Naive thymus-derived CD4-positive, alpha-beta T cell (primary cell): ENCODE data around the gene HTD2. TPM values are rescaled to one million over a fixed set of nuclear protein-coding genes. Genes with fewer than 3 reads are reported as not detected.

Source experiments
- ATAC-seq: fragments of 150-1000 bp; cut with Tn5 transposase; 2 replicates; pipeline ENCODE4 v1.10.0; 2021; ENCODE audit warnings: mild to moderate bottlenecking, moderate library complexity
- CTCF ChIA-PET: fragments of 350-600 bp; sonication (Branson Sonifier 250); formaldehyde crosslinking; loops from one replicate; lab custom pipeline; 2021; ENCODE audit warnings: antibody characterized with exemption; lab: Charles Lee
- POLR2A ChIA-PET: fragments of 350-600 bp; sonication (Branson Sonifier 250); formaldehyde crosslinking; loops from one replicate; lab custom pipeline; 2021; ENCODE audit warnings: antibody characterized with exemption, inconsistent platforms; lab: Charles Lee
- DNase-seq, 9 donors: peaks; one replicate each; pipeline versions ENCODE4 v3.0.0 to v3.0.0-alpha.2; 2020 to 2022; ENCODE audit warnings: mixed read lengths in 1 of 9
- H3K27ac ChIP-seq: one replicate; pipeline ENCODE4 v1.7.0; 2013; ENCODE audit warnings: mild to moderate bottlenecking, low read depth, low read length, moderate library complexity
- H3K27me3 ChIP-seq, 2 donors: one replicate each; pipeline ENCODE4 v1.7.0; 2013; ENCODE audit warnings: low read length in 2 of 2, mild to moderate bottlenecking in 2 of 2, moderate library complexity in 2 of 2; ENCODE audit not compliant: control insufficient read depth in 2 of 2, insufficient read depth in 2 of 2
- H3K36me3 ChIP-seq, 3 experiments: 1 replicate in 2 of 3; 2 replicates in 1 of 3; pipeline ENCODE4 v1.7.0; 2013; ENCODE audit warnings: low read length in 3 of 3, mild to moderate bottlenecking in 3 of 3, moderate library complexity in 1 of 3; ENCODE audit not compliant: insufficient read depth in 3 of 3, control insufficient read depth in 2 of 3
- H3K4me1 ChIP-seq, 2 donors: one replicate each; pipeline ENCODE4 v1.7.0; 2013; ENCODE audit warnings: low read length in 2 of 2, mild to moderate bottlenecking in 2 of 2, moderate library complexity in 1 of 2; ENCODE audit not compliant: control insufficient read depth in 2 of 2, insufficient read depth in 2 of 2
- H3K4me3 ChIP-seq: 2 replicates; pipeline ENCODE4 v1.7.0; 2013; ENCODE audit warnings: mild to moderate bottlenecking, low read length
- H3K9me3 ChIP-seq, 3 experiments: 1 replicate in 2 of 3; 2 replicates in 1 of 3; pipeline ENCODE4 v1.7.0; 2013; ENCODE audit warnings: low read length in 3 of 3; ENCODE audit not compliant: control insufficient read depth in 2 of 3
- H3K27ac Mint-ChIP-seq, 9 donors: one replicate each; pipeline ENCODE4 v1.8.0; 2020 to 2022; ENCODE audit warnings: mixed read lengths in 9 of 9, mild to moderate bottlenecking in 8 of 9, moderate library complexity in 5 of 9, inconsistent platforms in 2 of 9
- H3K27me3 Mint-ChIP-seq, 5 donors: one replicate each; pipeline ENCODE4 v1.8.0; 2021 to 2022; ENCODE audit warnings: mixed read lengths in 5 of 5, mild to moderate bottlenecking in 1 of 5
- H3K36me3 Mint-ChIP-seq, 5 donors: one replicate each; pipeline ENCODE4 v1.8.0; 2020 to 2022; ENCODE audit warnings: mixed read lengths in 5 of 5, mild to moderate bottlenecking in 3 of 5, inconsistent platforms in 1 of 5
- H3K4me1 Mint-ChIP-seq, 7 donors: one replicate each; pipeline ENCODE4 v1.8.0; 2020 to 2022; ENCODE audit warnings: mixed read lengths in 7 of 7, mild to moderate bottlenecking in 3 of 7, inconsistent platforms in 1 of 7
- H3K4me3 Mint-ChIP-seq, 10 donors: one replicate each; pipeline ENCODE4 v1.8.0; 2020 to 2022; ENCODE audit warnings: mild to moderate bottlenecking in 10 of 10, mixed read lengths in 10 of 10, moderate library complexity in 6 of 10, inconsistent platforms in 2 of 10
- H3K9me3 Mint-ChIP-seq, 11 donors: one replicate each; pipeline ENCODE4 v1.8.0; 2020 to 2022; ENCODE audit warnings: mixed read lengths in 11 of 11, mild to moderate bottlenecking in 4 of 11, inconsistent platforms in 1 of 11, moderate library complexity in 1 of 11
- intact Hi-C, 2 donors: fragments of 100-400 bp; cut with micrococcal nuclease; formaldehyde crosslinking; loops; one replicate each; pipeline ENCODE4 v1.15.1; 2023
- polyA plus RNA-seq, 2 donors: library from polyadenylated mRNA; unstranded; fragments of 300-500 nt; fragmentation: Illumina TruSeq; gene quantifications; one replicate each; pipeline ENCODE4 v1.2.3, GENCODE V29; 2021
- total RNA-seq, 6 experiments: library from RNA in 5 of 6; stranded (reverse) in 5 of 6; gene quantifications; 1 replicate in 5 of 6; 2 replicates in 1 of 6; pipeline ENCODE4 v1.2.3 and lab custom pipeline; 2021 to 2026

HTD2 gene
- total and polyA plus RNA-seq, 7 experiments from 2014 or later: 4.5 to 35.8 (median 10.4) TPM

- Histone ChIP-seq H3K27me3 (no peaks in the 10 kb centered on the region), H3K9me3 (no peaks in the 10 kb centered on the region), H3K4me3 (no peak overlapping the region), H3K27ac (no peak overlapping the region), H3K4me1 (peaks cover 4 to 10% of the 10 kb centered on the region in 2 donors), H3K36me3 (no peaks in the 10 kb centered on the region)
- ChIA-PET CTCF (no interaction called here), POLR2A (no interaction called here)
- Mint-ChIP-seq H3K9me3 (no peaks in the 10 kb centered on the region), H3K27ac (peak overlapping the region in 7 of 9 donors; percentile 1 to 92 (median 47)), H3K4me3 (peak overlapping the region; percentile 32 to 84 (median 54)), H3K4me1 (peaks cover 34 to 88% (median 45%) of the 10 kb centered on the region in 7 donors), H3K27me3 (no peaks in the 10 kb centered on the region), H3K36me3 (peaks cover 0 to 22% (median 3%) of the 10 kb centered on the region in 5 donors)
- DNase-seq (peak in 8 of 9 donors; percentile 21 to 49 (median 35)), ATAC-seq (peak; percentile 74)
- intact Hi-C loops: loop anchor here in 1 of 2 donors (1.0 kb wide), 2 partner anchors 20 to 60 kb away; no protein-coding TSS in a partner anchor
These were observed 47.6 kb downstream of the HTD2 start for GRCh38 chr3:58353722-58354553.

- ATAC-seq (peak; percentile 25), DNase-seq (no peak)
- intact Hi-C loops: no loop called here
- peaks cover 0 to 14% (median 7%) of the 10 kb centered on the region in 5 donors for H3K36me3 Mint-ChIP-seq
- H3K9me3 ChIP-seq: no peaks in the 10 kb centered on the region
- H3K36me3 ChIP-seq: no peaks in the 10 kb centered on the region
- peaks cover 4% of the 10 kb centered on the region in 2 donors for H3K4me1 ChIP-seq
- H3K4me3 Mint-ChIP-seq: peak overlapping the region in 1 of 10 donors; percentile 2
- H3K4me1 Mint-ChIP-seq: peaks cover 28 to 78% (median 35%) of the 10 kb centered on the region in 7 donors
- ChIA-PET CTCF (interaction anchor here (1.6 kb wide), 1 partner anchor 11 kb away, joined by 3 read pairs; no protein-coding TSS in a partner anchor), POLR2A (no interaction called here)
- H3K27me3 ChIP-seq: no peaks in the 10 kb centered on the region
- no peaks in the 10 kb centered on the region for H3K27me3 Mint-ChIP-seq
- H3K4me3 ChIP-seq: no peak overlapping the region
- no peak overlapping the region for H3K27ac ChIP-seq
- H3K9me3 Mint-ChIP-seq: no peaks in the 10 kb centered on the region
- H3K27ac Mint-ChIP-seq: peak overlapping the region in 1 of 9 donors; percentile 23
These were observed 48.9 kb downstream of the HTD2 start for GRCh38 chr3:58355179-58355578.

- ChIA-PET CTCF (interaction anchor here (1.6 kb wide), 1 partner anchor 10 kb away, joined by 3 read pairs; no protein-coding TSS in a partner anchor), POLR2A (no interaction called here)
- Histone ChIP-seq H3K36me3 (no peaks in the 10 kb centered on the region), H3K27ac (no peak overlapping the region), H3K4me3 (no peak overlapping the region), H3K9me3 (no peaks in the 10 kb centered on the region), H3K27me3 (no peaks in the 10 kb centered on the region), H3K4me1 (peaks cover 4% of the 10 kb centered on the region in 2 donors)
- DNase-seq (no peak), ATAC-seq (peak; percentile 62)
- H3K9me3 Mint-ChIP-seq: no peaks in the 10 kb centered on the region
- peak overlapping the region in 1 of 9 donors; percentile 83 for H3K27ac Mint-ChIP-seq
- H3K36me3 Mint-ChIP-seq: peaks cover 0 to 8% (median 7%) of the 10 kb centered on the region in 5 donors
- peak overlapping the region in 1 of 10 donors; percentile 37 for H3K4me3 Mint-ChIP-seq
- intact Hi-C loops: no loop called here
- H3K4me1 Mint-ChIP-seq: peaks cover 20 to 69% (median 26%) of the 10 kb centered on the region in 7 donors
- H3K27me3 Mint-ChIP-seq: no peaks in the 10 kb centered on the region
These were observed 49.7 kb downstream of the HTD2 start for GRCh38 chr3:58356054-58356453.

GRCh38 chr3:58357402-58357801 lies 51.1 kb downstream of the HTD2 start:
- H3K4me3 ChIP-seq: no peak overlapping the region
- no peak for DNase-seq
- peaks cover 0 to 13% (median 7%) of the 10 kb centered on the region in 5 donors for H3K36me3 Mint-ChIP-seq
- peak overlapping the region in 3 of 9 donors; percentile 41 to 70 (median 46) for H3K27ac Mint-ChIP-seq
- no peaks in the 10 kb centered on the region for H3K36me3 ChIP-seq
- intact Hi-C loops: no loop called here
- CTCF ChIA-PET: no interaction called here
- no peaks in the 10 kb centered on the region for H3K27me3 ChIP-seq
- no peaks in the 10 kb centered on the region for H3K27me3 Mint-ChIP-seq
- H3K27ac ChIP-seq: no peak overlapping the region
- peaks cover 4% of the 10 kb centered on the region in 2 donors for H3K4me1 ChIP-seq
- H3K4me1 Mint-ChIP-seq: peaks cover 15 to 63% (median 27%) of the 10 kb centered on the region in 7 donors
- H3K4me3 Mint-ChIP-seq: peak overlapping the region in 1 of 10 donors; percentile 38
- ATAC-seq: no peak
- POLR2A ChIA-PET: no interaction called here
- H3K9me3 Mint-ChIP-seq: peaks cover 0 to 2% (median 0%) of the 10 kb centered on the region in 11 donors
- no peaks in the 10 kb centered on the region for H3K9me3 ChIP-seq

GRCh38 chr3:58358092-58358491 lies 51.8 kb downstream of the HTD2 start:
- no peak for DNase-seq
- Mint-ChIP-seq H3K36me3 (peaks cover 0 to 10% (median 4%) of the 10 kb centered on the region in 5 donors), H3K9me3 (peaks cover 0 to 2% (median 0%) of the 10 kb centered on the region in 11 donors), H3K4me1 (peaks cover 12 to 57% (median 25%) of the 10 kb centered on the region in 7 donors), H3K27me3 (no peaks in the 10 kb centered on the region), H3K27ac (no peak overlapping the region), H3K4me3 (no peak overlapping the region)
- Histone ChIP-seq H3K27ac (no peak overlapping the region), H3K9me3 (no peaks in the 10 kb centered on the region), H3K27me3 (no peaks in the 10 kb centered on the region), H3K4me3 (no peak overlapping the region), H3K4me1 (peaks cover 4% of the 10 kb centered on the region in 2 donors), H3K36me3 (no peaks in the 10 kb centered on the region)
- ATAC-seq: no peak
- ChIA-PET POLR2A (no interaction called here), CTCF (no interaction called here)
- intact Hi-C loops: no loop called here

GRCh38 chr3:58358808-58359207 lies 52.5 kb downstream of the HTD2 start:
- H3K9me3 ChIP-seq: no peaks in the 10 kb centered on the region
- Mint-ChIP-seq H3K27me3 (no peaks in the 10 kb centered on the region), H3K9me3 (peaks cover 0 to 2% (median 0%) of the 10 kb centered on the region in 11 donors), H3K4me3 (no peak overlapping the region), H3K4me1 (peaks cover 12 to 52% (median 19%) of the 10 kb centered on the region in 7 donors), H3K36me3 (peaks cover 0 to 10% (median 8%) of the 10 kb centered on the region in 5 donors), H3K27ac (no peak overlapping the region)
- intact Hi-C loops: no loop called here
- no peak for ATAC-seq
- no peak for DNase-seq
- no peaks in the 10 kb centered on the region for H3K36me3 ChIP-seq
- no peak overlapping the region for H3K4me3 ChIP-seq
- peaks cover 3% of the 10 kb centered on the region in 2 donors for H3K4me1 ChIP-seq
- no peak overlapping the region for H3K27ac ChIP-seq
- H3K27me3 ChIP-seq: no peaks in the 10 kb centered on the region
- ChIA-PET POLR2A (no interaction called here), CTCF (no interaction called here)
